ENCODE data around the gene TMEM243.
"Not testable (repeated sequence)": the region's sequence is repeated elsewhere in the genome, so short reads cannot be mapped to it uniquely, and the experiment has no call there.

TMEM243 gene

DNA sequence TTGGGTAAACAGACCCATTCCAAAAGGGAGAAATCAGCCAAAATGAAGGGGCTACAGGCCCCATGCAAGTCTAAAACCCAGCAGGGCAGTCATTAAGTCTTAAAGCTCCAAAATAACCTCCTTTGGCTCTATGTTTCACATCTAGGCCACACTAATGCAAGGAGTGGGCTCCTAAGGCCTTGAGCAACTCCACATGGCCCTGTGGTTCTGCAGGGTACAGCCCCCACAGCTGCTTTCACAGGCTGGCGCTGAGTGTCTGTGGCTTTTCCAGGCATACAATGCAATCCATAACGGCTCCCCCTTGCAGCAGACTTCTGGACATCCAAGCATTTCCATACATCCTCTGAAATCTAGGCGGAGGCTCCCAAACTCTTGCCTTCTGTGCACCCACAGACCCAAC is 9.0 kb downstream of the TMEM243 start:
- DNase-seq (ENCODE audit: low read depth): no peak

DNA sequence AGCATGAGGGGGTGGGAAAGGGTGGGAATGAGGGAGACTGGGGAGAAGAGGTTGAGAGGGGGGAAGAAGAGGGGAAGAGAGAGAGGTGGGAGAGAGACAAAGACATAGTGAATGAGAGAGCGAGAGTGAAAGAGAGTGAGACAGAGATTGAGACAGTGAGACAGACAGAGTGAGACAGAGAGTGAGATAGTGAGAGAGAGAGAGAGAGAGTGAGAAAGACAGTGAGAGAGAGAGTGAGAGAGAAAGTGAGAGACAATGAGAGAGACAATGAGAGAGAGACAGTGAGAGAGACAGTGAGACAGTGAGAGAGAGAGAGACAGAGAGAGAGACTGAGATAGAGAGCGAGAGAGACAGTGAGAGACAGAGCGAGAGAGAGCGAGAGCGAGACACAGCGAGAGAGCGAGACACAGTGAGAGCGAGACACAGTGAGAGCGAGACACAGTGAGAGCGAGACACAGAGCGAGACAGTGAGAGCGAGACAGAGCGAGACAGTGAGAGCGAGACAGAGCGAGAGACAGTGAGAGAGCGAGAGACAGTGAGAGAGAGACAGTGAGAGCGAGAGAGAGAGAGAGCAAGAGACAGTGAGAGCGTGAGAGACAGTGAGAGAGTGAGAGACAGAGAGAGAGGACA is 10.1 kb downstream of the TMEM243 start:
- no peak for DNase-seq (ENCODE audit: low read depth)

DNA sequence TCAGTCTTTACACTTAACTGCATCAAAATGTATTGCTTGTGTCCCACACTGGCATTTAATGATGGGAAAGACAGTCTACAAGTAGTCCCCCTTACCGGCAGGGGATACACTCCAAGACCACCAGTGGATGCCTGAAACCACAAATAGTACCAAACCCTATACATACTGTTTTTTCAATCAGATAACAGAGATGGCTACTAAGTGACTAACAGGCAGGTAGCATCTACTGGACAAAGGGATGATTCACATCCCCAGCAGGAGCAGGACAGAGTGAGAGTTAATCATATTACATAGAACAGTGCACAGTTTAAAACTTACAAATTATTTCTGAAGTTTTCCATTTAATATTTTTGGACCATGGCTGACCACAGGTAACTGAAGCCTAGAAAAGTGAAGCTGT is 13.2 kb downstream of the TMEM243 start:
- DNase-seq (ENCODE audit: low read depth): no peak

DNA sequence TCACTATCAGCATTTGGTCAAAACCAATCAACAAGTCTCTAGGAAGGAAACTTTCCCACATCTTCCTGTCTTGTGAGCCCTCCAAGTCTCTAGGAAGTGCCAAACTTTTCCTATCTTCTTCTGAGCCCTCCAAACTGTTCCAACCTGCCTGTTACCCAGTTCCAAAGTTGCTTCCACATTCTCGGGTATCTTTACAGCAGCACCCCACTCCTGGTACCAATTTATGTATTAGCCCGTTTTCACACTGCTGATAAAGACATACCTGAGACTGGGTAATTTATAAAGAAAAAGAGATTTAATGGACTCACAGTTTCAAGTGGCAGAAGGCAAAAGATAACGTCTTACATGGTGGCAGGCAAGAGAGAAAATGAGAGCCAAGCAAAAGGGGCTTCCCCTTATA is 13.8 kb downstream of the TMEM243 start:
- DNase-seq (ENCODE audit: low read depth): not testable (repeated sequence)

DNA sequence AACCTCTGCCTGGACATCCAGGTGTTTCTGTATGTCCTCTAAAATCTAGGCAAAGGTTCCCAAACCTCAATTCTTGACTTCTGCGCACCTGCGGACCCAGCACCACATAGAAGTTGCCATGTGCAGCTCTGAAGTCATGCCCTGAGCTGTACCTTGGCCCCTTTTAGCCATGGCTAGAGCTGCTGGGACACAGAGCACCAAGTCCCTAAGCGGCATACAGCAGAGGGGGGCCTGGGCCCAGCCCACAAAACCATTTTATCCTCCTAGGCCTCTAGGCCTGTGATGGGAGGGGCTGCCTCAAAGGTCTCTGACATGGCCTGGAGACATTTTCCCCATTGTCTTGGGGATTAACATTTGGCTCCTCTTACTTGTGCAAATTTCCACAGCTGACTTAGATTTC is 14.6 kb downstream of the TMEM243 start:
- DNase-seq (ENCODE audit: low read depth): no peak

- not testable (repeated sequence) for DNase-seq (ENCODE audit: low read depth)
These were observed 15.6 kb downstream of the TMEM243 start for GRCh38 chr7:87203929-87204328.

DNA sequence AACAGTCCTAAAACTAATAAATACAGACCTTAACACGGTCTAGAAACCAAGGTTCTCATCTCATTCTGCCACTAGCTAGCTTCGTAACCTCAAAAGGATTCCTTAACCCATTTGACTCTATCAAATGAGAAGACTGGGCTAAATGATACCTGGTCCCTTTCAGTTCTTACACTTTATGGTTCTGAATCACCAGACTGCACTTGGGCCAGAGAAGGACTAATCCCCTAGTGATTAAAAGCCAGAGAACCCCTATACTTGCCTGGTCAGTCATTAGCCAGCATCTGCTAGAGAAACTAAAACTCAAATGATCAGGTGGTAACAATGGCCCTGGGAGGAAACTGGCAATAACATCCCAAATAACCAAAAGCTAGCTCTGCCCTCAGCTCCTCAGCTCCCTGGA is 16.8 kb downstream of the TMEM243 start:
- no peak for DNase-seq (ENCODE audit: low read depth)

GRCh38 chr7:87202208-87202607 is 17.3 kb downstream of the TMEM243 start:
- no peak for DNase-seq (ENCODE audit: low read depth)

DNA sequence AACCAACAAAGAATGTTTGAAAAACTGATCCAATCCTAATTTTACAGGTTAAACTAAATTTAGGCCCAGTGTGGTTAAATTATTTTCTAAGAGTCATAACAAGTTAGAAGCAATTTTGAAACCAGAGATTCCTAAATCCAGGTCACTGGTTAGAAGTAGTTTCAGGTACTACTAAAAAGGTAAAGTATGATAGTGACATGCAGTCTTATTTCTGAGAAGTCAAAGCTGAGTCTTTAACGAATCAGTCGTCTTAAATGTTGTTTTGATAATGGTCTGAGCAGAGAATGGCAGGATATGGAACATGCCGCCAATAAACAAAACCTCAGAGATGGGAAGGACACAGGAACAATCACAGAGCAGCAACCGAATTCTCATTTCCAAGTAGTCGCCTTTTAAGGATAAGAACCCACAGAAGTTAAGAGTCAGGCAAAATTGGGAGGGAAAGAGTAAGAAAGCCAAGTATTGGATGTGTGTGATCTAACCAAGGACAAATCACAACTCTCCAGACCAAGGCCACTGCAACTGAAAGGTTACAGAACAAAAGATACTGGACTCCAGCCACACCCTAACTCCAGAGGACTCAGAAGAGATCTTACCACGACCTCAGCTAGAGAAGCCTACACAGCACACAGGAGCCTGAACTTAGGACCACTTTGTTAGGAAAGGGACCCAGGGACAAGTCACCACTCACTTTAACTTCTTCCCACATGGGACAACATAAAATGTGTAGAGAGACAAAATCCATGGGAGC is 19.7 kb downstream of the TMEM243 start:
- DNase-seq (ENCODE audit: low read depth): no peak

DNA sequence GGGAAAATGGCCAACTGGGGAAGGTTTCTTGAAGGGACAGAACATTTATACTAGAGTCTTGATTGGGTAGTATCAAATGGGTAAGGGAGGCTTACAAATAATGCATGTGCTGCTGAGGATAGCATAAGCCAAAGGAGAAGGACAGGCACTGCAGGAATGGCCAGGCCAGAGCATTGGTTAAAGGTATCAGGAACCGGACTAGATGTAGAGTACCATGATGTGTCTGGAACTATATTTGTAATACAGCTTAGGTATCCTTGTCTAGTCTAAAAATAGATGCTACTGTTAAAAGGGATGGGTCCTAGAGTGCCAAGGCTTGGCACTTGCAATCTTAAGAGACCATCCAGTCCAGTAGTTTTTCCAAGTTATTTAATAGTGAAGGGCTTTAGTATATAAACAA is 20.3 kb downstream of the TMEM243 start:
- DNase-seq (ENCODE audit: low read depth): no peak

- DNase-seq (ENCODE audit: low read depth): no peak
These were observed 25.6 kb downstream of the TMEM243 start for GRCh38 chr7:87193912-87194311.

DNA sequence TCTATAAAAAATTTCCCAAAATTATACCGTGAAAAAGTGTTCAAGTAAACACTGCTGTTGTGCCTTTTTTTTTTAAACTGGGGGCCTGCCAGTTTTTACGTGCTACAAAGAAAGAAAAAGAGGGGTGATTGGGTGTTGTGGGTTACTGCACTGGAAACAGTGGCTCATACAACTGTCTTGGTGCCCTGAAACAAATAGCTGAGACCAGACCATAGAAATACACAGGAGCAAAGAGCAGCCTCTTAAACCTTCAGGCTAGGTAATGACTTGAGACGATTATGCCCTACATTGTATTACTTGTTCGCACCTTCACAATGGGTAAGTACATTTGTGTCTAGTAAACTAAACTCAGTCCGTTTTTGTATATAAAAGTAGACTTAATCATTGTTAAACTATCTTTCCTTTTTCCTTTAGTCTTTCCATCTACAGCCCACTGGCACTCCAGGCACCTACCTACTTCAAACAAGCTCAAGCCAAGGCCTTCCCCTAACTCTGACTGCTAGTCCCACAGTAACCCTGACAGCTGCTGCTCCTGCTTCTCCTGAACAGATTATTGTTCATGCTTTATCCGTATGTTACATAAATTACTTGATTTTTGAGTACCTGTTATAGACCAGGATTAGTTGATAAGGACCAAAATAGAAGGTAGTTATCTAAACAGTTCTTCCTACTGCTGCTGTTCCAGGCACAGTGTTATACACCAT is 26.6 kb downstream of the TMEM243 start:
- no peak for DNase-seq (ENCODE audit: low read depth)

DNA sequence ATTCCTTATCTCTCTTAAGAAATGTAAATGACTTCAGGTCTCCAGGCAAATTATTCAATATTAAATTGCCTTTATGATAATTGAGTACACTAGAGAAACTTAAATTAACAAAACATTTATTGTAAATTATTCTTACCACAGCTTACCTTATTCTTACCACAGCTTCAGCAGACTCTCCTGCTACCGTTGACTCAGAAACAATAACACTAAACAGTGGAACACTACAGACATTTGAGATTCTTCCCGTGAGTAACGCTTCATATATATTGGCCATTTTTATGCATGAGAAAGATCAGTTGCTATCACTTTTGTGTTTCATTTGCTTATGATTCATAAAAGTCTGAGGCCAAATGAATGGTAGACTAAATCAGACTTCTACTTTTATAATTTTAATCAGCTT is 28.7 kb downstream of the TMEM243 start:
- no peak for DNase-seq (ENCODE audit: low read depth)

- no peak for DNase-seq (ENCODE audit: low read depth)
These were observed 30.6 kb downstream of the TMEM243 start for GRCh38 chr7:87188930-87189329.

DNA sequence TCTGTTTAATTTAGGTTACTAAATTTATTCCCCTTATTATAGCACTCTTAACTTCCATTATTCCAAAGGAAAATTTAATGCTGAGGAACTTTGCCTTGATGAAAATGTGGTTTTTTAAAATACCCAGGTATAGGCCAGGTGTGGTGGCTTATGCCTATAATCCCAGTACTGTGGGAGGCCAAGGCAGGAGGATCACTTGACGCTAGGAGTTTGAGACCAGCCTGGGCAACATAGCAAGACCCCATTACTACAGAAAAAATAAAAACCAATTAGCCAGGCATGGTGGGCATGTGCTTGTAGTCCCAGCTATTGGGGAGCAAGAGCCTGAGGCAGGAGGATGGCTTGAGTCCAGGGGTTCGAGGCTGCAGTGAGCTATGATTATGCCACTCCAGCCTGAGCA is 32.4 kb downstream of the TMEM243 start:
- no peak for DNase-seq (ENCODE audit: low read depth)

DNA sequence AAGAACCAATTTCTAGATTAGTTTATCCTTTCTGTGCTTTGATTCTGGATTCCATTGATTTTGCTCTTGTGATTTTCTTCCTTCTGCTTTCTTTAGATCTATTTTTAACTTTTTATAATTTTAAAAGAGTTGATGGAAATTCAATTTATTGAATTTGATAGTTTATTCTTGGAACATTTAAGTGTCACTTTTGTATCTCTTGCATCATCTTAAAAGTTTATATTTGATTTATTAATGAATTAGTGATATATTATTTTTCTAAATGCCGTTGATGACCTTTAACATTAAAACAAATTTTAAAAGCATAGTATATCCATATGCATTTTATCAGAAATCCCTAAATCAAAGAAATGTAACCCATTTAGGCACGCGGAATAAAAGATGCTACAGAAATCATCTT is 40.4 kb downstream of the TMEM243 start:
- DNase-seq (ENCODE audit: low read depth): no peak

GRCh38 chr7:87178320-87178719 is 41.2 kb downstream of the TMEM243 start:
- DNase-seq (ENCODE audit: low read depth): no peak

GRCh38 chr7:87173471-87173870 is 46.1 kb downstream of the TMEM243 start:
- no peak for DNase-seq (ENCODE audit: low read depth)

DNA sequence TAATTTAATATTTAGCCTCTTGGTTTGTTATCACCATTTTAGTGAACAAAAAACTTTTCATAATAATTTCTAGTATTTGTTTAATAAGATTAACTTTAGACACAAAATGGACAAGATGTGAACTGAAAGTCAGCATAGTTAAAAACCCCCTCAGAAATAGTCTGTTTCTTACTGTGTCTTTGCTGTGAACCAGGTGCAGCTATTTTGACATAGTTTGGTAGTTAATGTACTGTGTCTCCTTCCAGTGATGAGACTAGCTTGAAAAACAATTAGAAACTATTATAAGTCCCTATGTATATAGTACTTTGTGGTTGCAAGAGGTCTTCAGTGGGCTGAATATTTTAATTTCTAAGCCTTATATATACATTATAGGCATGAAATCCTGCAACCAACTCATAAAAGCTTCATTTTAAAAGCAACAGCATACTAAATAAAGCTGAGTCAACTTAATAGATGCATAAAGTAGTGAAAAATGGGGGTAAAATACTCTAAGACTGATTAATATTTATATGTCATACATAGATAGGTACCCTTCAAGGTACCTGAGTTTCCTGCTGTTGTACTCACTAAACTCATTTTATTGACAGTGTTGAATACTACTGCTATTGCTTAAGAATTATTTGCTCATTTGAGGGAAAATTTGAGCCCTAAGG is 48.1 kb downstream of the TMEM243 start:
- DNase-seq (ENCODE audit: low read depth): no peak

DNA sequence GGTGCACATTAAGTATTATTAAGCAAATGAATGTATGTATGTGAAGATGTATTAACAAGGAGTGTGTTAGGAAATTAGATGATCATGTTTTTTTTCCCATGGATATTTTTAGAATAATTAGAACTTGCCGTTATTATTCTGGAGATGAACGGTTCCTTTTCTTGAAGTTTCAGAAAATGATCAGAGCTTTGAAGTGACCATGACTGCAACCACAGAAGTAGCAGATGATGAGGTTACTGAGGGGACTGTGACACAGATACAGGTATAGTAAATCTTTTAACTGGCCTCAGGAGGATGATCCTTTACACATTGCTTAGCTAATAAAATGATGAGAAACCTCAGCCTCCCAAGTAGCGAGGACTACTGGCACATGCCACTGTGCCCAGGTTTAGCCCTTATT is 48.7 kb downstream of the TMEM243 start:
- DNase-seq (ENCODE audit: low read depth): no peak

GRCh38 chr7:87164433-87164832 is 55.1 kb downstream of the TMEM243 start:
- no peak for DNase-seq (ENCODE audit: low read depth)

DNA sequence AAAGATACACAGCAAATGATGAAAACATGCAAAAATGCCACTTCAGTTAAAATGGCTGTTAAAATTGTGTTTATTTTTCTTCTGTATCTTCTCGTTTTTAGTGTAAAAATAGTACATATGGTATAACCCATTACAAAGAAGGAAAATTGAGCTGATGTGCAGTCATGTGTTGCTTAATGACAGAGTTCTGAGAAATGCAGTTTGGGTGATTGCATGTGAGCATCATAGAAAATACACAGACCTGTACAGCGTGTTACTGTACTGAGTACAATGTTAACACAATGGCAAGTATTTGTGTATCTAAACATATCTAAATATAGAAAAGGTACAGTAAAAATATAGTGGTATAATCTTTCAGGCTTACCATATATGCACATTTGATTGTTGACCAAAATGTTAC is 60.0 kb downstream of the TMEM243 start:
- no peak for DNase-seq (ENCODE audit: low read depth)

- no peak for DNase-seq (ENCODE audit: low read depth)
These were observed 62.8 kb downstream of the TMEM243 start for GRCh38 chr7:87156709-87157108.

Data from stimulated activated CD4-positive, alpha-beta T cell treated with anti-CD3 and anti-CD28 coated beads, Interleukin-2, amount 100 ng/mL, for 4 hours (primary cell).